Measurements from ENCODE around the gene CLSTN2. TPM values are rescaled to one million over a fixed set of nuclear protein-coding genes. Genes with fewer than 3 reads are reported as not detected.

Gene CLSTN2
- total and polyA plus RNA-seq, 2 experiments from 2014 or later: 3.5 to 7.0 TPM

- Histone ChIP-seq H3K9me3 (ENCODE audit: low read depth) (no peaks in the 10 kb centered on the region), H3K27ac (no peak overlapping the region), H3K27me3 (no peaks in the 10 kb centered on the region), H3K36me3 (no peaks in the 10 kb centered on the region), H3K4me3 (no peak overlapping the region), H3K4me1 (ENCODE audit: low read depth) (no peaks in the 10 kb centered on the region)
- no peak for TF ChIP-seq CTCF (IDR thresholded peaks at IDR 0.05; ENCODE audit: low read depth, low read length)
- no peak for DNase-seq (ENCODE audit: low read depth in 1 of 2, low spot score in 1 of 2)
Measured at GRCh38 chr3:140559546-140559945, 624.6 kb downstream of the CLSTN2 start.

GRCh38 chr3:140563206-140563760 is 628.3 kb downstream of the CLSTN2 start:
- H3K9me3 ChIP-seq (ENCODE audit: low read depth): no peaks in the 10 kb centered on the region
- TF ChIP-seq CTCF (IDR thresholded peaks at IDR 0.05; ENCODE audit: low read depth, low read length): no peak
- H3K4me1 ChIP-seq (ENCODE audit: low read depth): no peaks in the 10 kb centered on the region
- H3K27me3 ChIP-seq: no peaks in the 10 kb centered on the region
- H3K27ac ChIP-seq: no peak overlapping the region
- no peaks in the 10 kb centered on the region for H3K36me3 ChIP-seq
- H3K4me3 ChIP-seq: no peak overlapping the region
- DNase-seq (ENCODE audit: low read depth in 1 of 2, low spot score in 1 of 2): no peak

- no peak for TF ChIP-seq CTCF (IDR thresholded peaks at IDR 0.05; ENCODE audit: low read depth, low read length)
- DNase-seq (ENCODE audit: low read depth in 1 of 2, low spot score in 1 of 2): no peak
- no peak overlapping the region for H3K27ac ChIP-seq
- H3K9me3 ChIP-seq (ENCODE audit: low read depth): no peaks in the 10 kb centered on the region
- no peaks in the 10 kb centered on the region for H3K36me3 ChIP-seq
- H3K4me1 ChIP-seq (ENCODE audit: low read depth): no peaks in the 10 kb centered on the region
- no peaks in the 10 kb centered on the region for H3K27me3 ChIP-seq
- H3K4me3 ChIP-seq: no peak overlapping the region
Measured at GRCh38 chr3:140568131-140568530, 633.1 kb downstream of the CLSTN2 start.

- no peak overlapping the region for H3K4me3 ChIP-seq
- no peaks in the 10 kb centered on the region for H3K4me1 ChIP-seq (ENCODE audit: low read depth)
- no peak for TF ChIP-seq CTCF (IDR thresholded peaks at IDR 0.05; ENCODE audit: low read depth, low read length)
- H3K9me3 ChIP-seq (ENCODE audit: low read depth): no peaks in the 10 kb centered on the region
- H3K36me3 ChIP-seq: no peaks in the 10 kb centered on the region
- H3K27me3 ChIP-seq: no peaks in the 10 kb centered on the region
- H3K27ac ChIP-seq: no peak overlapping the region
- DNase-seq (ENCODE audit: low read depth in 1 of 2, low spot score in 1 of 2): peak in 1 of 2 donors; percentile 6
Measured at GRCh38 chr3:140568842-140569520, 634.0 kb downstream of the CLSTN2 start.

GRCh38 chr3:140570602-140571001 is 635.6 kb downstream of the CLSTN2 start:
- DNase-seq (ENCODE audit: low read depth in 1 of 2, low spot score in 1 of 2): no peak
- H3K27me3 ChIP-seq: no peaks in the 10 kb centered on the region
- H3K9me3 ChIP-seq (ENCODE audit: low read depth): no peaks in the 10 kb centered on the region
- H3K36me3 ChIP-seq: no peaks in the 10 kb centered on the region
- TF ChIP-seq CTCF (IDR thresholded peaks at IDR 0.05; ENCODE audit: low read depth, low read length): no peak
- no peaks in the 10 kb centered on the region for H3K4me1 ChIP-seq (ENCODE audit: low read depth)
- no peak overlapping the region for H3K27ac ChIP-seq
- H3K4me3 ChIP-seq: no peak overlapping the region

Measured in cardiac muscle cell (in vitro differentiated cells and primary cell).